ENCODE measurements around the gene STAT4.

Gene STAT4

GRCh38 chr2:191059308-191059707 is 91.5 kb downstream of the STAT4 start:
- ChIA-PET POLR2A (interaction anchor here (0.6 kb wide), 1 partner anchor 76 kb away, joined by 12 read pairs; no protein-coding TSS in a partner anchor), CTCF (interaction anchor here (0.7 kb wide), 1 partner anchor 188 kb away, joined by 3 read pairs; no protein-coding TSS in a partner anchor)
- Histone ChIP-seq H3K36me3 (ENCODE audit: control insufficient read depth in 2 of 2, insufficient read depth in 1 of 2, low read length in 2 of 2) (no peaks in the 10 kb centered on the region), H3K27ac (ENCODE audit: extremely low read depth, low read depth, low read length) (no peak overlapping the region), H3K9me3 (ENCODE audit: control insufficient read depth, insufficient read depth, low read depth, low read length) (no peaks in the 10 kb centered on the region), H3K4me3 (ENCODE audit: low read depth, low read length) (no peak overlapping the region), H3K4me1 (ENCODE audit: control insufficient read depth, insufficient read depth, low read length) (peaks cover 2% of the 10 kb centered on the region; the same call in 1 of the 2 replicates)
- TF ChIP-seq ZNF585B (tag by site-specific recombination; IDR thresholded peaks at IDR 0.05) (no peak), SCRT2 (tag by site-specific recombination; IDR thresholded peaks at IDR 0.05) (no peak), SETDB1 (IDR thresholded peaks at IDR 0.05; ENCODE audit: insufficient read length, low read length) (no peak)

GRCh38 chr2:191056228-191056627 is 94.6 kb downstream of the STAT4 start:
- H3K4me3 ChIP-seq (ENCODE audit: low read depth, low read length) = no peak overlapping the region
- ChIA-PET CTCF (no interaction called here), POLR2A (no interaction called here)
- H3K27ac ChIP-seq (ENCODE audit: extremely low read depth, low read depth, low read length) = no peak overlapping the region
- TF ChIP-seq ZBTB10 (tag by site-specific recombination; IDR thresholded peaks at IDR 0.05) (no peak), ZNF324 (tag by site-specific recombination; IDR thresholded peaks at IDR 0.05) (no peak), ZNF670 (tag by site-specific recombination; IDR thresholded peaks at IDR 0.05; ENCODE audit: low read depth) (no peak), ZNF704 (tag by site-specific recombination; IDR thresholded peaks at IDR 0.05) (no peak), ZNF18 (tag by site-specific recombination; IDR thresholded peaks at IDR 0.05) (no peak), ZNF2 (tag by site-specific recombination; IDR thresholded peaks at IDR 0.05) (no peak), ZNF518A (tag by site-specific recombination; conservative IDR thresholded peaks at IDR 0.05; ENCODE audit: low read depth) (no peak), ZNF654 (tag by site-specific recombination; IDR thresholded peaks at IDR 0.05; ENCODE audit: low read depth) (no peak), KLF17 (tag by site-specific recombination; IDR thresholded peaks at IDR 0.05) (no peak), ZNF280D (tag by site-specific recombination; IDR thresholded peaks at IDR 0.05) (no peak)
- H3K4me1 ChIP-seq (ENCODE audit: control insufficient read depth, insufficient read depth, low read length) = no peaks in the 10 kb centered on the region
- no peaks in the 10 kb centered on the region for H3K9me3 ChIP-seq (ENCODE audit: control insufficient read depth, insufficient read depth, low read depth, low read length)
- H3K36me3 ChIP-seq (ENCODE audit: control insufficient read depth in 2 of 2, insufficient read depth in 1 of 2, low read length in 2 of 2) = no peaks in the 10 kb centered on the region

Measured in HEK293 (cell line).